MCF 10A (cell line): ENCODE results near the gene FCRL4. TPM values are rescaled to one million over a fixed set of nuclear protein-coding genes. Genes with fewer than 3 reads are reported as not detected.

Experiments
- BruUV-seq: library from RNA; stranded (reverse); fragments of 400-500 nt; replicated peaks from 2 replicates; lab custom pipeline; 2021; lab: Mats Ljungman, UMichigan
- CTCF ChIA-PET: fragments of 300-600 bp; sonication (Branson Sonifier 250); formaldehyde crosslinking; extraction: SDS; loops from one replicate; lab custom pipeline; 2021; ENCODE audit warnings: antibody characterized with exemption, inconsistent platforms; lab: Yijun Ruan, JAX
- POLR2A ChIA-PET: fragments of 300-600, 350-650 bp; sonication (Branson Sonifier 250); formaldehyde crosslinking; extraction: SDS; loops from one replicate; lab custom pipeline; 2020; ENCODE audit warnings: antibody characterized with exemption, inconsistent platforms; lab: Yijun Ruan, JAX
- DNase-seq: peaks from one replicate; pipeline ENCODE4 v3.0.0-alpha.2; 2018; ENCODE audit not compliant: unreplicated experiment
- H3K27ac Mint-ChIP-seq: one replicate; pipeline ENCODE4 v1.8.0; 2022; ENCODE audit warnings: mild to moderate bottlenecking, low read depth, mixed read lengths; ENCODE audit not compliant: unreplicated experiment
- H3K27me3 Mint-ChIP-seq: one replicate; pipeline ENCODE4 v1.8.0; 2022; ENCODE audit warnings: mixed read lengths; ENCODE audit not compliant: insufficient read depth, unreplicated experiment
- H3K36me3 Mint-ChIP-seq: one replicate; pipeline ENCODE4 v1.8.0; 2022; ENCODE audit warnings: mild to moderate bottlenecking, moderate library complexity, mixed read lengths; ENCODE audit not compliant: insufficient read depth, unreplicated experiment
- H3K4me1 Mint-ChIP-seq: one replicate; pipeline ENCODE4 v1.8.0; 2022; ENCODE audit warnings: mixed read lengths; ENCODE audit not compliant: insufficient read depth, unreplicated experiment
- H3K4me3 Mint-ChIP-seq: one replicate; pipeline ENCODE4 v1.8.0; 2022; ENCODE audit warnings: mild to moderate bottlenecking, moderate library complexity, mixed read lengths; ENCODE audit not compliant: unreplicated experiment
- H3K9me3 Mint-ChIP-seq: one replicate; pipeline ENCODE4 v1.8.0; 2022; ENCODE audit warnings: mixed read lengths; ENCODE audit not compliant: unreplicated experiment
- intact Hi-C: fragments of 100-400 bp; cut with micrococcal nuclease; formaldehyde crosslinking; loops from 2 replicates; pipeline ENCODE4 v1.14.1; 2022
- total RNA-seq: library from RNA; stranded (reverse); gene quantifications from 2 replicates; pipeline ENCODE4 v1.2.3, GENCODE V29; 2022
- TF ChIP-seq, protein P1 (sequence below): fragments of 200-600 bp; IDR thresholded peaks from one replicate; pipeline ENCODE4 v1.8.0; 2022; ENCODE audit warnings: antibody characterized with exemption, mild to moderate bottlenecking; ENCODE audit not compliant: unreplicated experiment

Gene FCRL4
- total RNA-seq, 1 experiment from 2014 or later, result not detected

DNA sequence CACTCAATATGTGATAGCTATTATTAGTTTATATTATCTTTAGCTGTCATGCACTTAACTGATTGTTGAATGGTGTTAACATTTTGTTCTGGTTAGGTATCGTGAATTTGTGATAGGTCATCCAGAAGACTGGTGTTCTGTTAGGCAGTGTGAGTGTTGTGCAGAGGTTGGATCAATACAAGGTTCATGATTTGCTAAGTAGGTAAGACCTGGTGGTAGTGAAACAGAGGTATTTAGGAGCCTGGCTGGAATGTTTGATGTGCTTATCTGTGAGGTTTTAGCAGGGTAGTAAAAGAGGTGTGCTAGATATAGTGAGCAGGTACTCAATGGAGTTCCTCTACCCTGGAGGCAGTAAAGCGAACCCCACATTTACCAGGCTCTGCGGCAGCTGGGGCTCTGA lies 20.3 kb upstream of the FCRL4 start:
- Mint-ChIP-seq H3K27ac (no peak overlapping the region), H3K27me3 (peaks cover 25% of the 10 kb centered on the region), H3K36me3 (no peaks in the 10 kb centered on the region), H3K4me3 (no peak overlapping the region), H3K9me3 (no peaks in the 10 kb centered on the region), H3K4me1 (no peaks in the 10 kb centered on the region)
- TF ChIP-seq, protein P1, sequence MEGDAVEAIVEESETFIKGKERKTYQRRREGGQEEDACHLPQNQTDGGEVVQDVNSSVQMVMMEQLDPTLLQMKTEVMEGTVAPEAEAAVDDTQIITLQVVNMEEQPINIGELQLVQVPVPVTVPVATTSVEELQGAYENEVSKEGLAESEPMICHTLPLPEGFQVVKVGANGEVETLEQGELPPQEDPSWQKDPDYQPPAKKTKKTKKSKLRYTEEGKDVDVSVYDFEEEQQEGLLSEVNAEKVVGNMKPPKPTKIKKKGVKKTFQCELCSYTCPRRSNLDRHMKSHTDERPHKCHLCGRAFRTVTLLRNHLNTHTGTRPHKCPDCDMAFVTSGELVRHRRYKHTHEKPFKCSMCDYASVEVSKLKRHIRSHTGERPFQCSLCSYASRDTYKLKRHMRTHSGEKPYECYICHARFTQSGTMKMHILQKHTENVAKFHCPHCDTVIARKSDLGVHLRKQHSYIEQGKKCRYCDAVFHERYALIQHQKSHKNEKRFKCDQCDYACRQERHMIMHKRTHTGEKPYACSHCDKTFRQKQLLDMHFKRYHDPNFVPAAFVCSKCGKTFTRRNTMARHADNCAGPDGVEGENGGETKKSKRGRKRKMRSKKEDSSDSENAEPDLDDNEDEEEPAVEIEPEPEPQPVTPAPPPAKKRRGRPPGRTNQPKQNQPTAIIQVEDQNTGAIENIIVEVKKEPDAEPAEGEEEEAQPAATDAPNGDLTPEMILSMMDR, result no peak
- ChIA-PET POLR2A (no interaction called here), CTCF (no interaction called here)
- no TSS peak for BruUV-seq
- intact Hi-C loops, result no loop called here
- DNase-seq, result no peak

DNA sequence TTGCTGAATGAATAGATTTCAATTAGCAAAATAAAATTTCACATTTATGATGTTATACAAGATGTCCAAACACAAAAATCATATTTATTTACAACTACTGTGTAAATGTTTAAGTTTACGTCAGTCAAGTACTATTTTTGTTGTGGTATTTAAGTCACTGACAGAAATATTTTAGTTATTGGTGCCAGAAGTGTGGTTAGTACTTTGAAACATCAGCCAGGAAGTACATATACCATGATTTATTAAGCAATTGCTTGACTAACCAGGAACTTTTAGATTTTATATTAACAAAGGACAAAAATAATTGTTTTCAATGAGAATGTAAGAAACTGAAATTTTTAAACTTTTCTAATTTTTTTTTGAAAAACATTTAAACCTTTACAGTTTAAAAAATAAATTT lies 2.4 kb upstream of the FCRL4 start:
- no peak for DNase-seq
- H3K36me3 Mint-ChIP-seq, result no peaks in the 10 kb centered on the region
- H3K9me3 Mint-ChIP-seq, result no peaks in the 10 kb centered on the region
- no TSS peak for BruUV-seq
- H3K4me3 Mint-ChIP-seq, result no peak overlapping the region
- TF ChIP-seq, protein P1, result no peak
- no peaks in the 10 kb centered on the region for H3K4me1 Mint-ChIP-seq
- H3K27me3 Mint-ChIP-seq, result peaks cover 68% of the 10 kb centered on the region
- no peak overlapping the region for H3K27ac Mint-ChIP-seq
- intact Hi-C loops, result no loop called here
- POLR2A ChIA-PET, result interaction anchor here (0.7 kb wide), 1 partner anchor 60 kb away, joined by 3 read pairs; no protein-coding TSS in a partner anchor
- CTCF ChIA-PET, result interaction anchor here (0.8 to 3.9 kb wide), 4 partner anchors 12 to 521 kb away, joined by 3 to 23 read pairs (median 10); no protein-coding TSS in a partner anchor

DNA sequence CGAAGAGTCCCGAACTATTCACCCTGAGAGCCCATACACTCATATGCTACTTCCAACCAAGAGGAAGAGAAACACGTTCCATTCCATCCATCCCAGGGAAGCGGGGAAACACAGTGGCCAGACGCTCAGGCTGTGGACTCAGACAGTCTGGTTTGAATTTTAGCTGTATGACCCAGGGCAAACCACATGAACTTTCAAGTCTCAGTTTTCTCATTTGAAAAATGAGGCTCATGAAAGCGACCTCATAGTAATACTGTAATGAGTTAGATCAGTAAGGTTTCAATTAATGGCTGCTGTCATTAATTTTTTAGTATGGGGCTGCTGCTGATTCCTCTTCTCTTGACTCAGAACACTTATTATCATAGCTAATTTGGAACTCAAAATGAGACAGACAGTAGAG lies 1.5 kb downstream of the FCRL4 start:
- no peak overlapping the region for H3K27ac Mint-ChIP-seq
- TF ChIP-seq, protein P1, result no peak
- peaks cover 56% of the 10 kb centered on the region for H3K27me3 Mint-ChIP-seq
- CTCF ChIA-PET, result interaction anchor here (0.6 to 4.5 kb wide), 5 partner anchors 11 to 524 kb away, joined by 3 to 49 read pairs (median 3); no protein-coding TSS in a partner anchor
- H3K36me3 Mint-ChIP-seq, result no peaks in the 10 kb centered on the region
- BruUV-seq, result no TSS peak
- no peak overlapping the region for H3K4me3 Mint-ChIP-seq
- intact Hi-C loops, result no loop called here
- no peaks in the 10 kb centered on the region for H3K9me3 Mint-ChIP-seq
- no peak for DNase-seq
- H3K4me1 Mint-ChIP-seq, result no peaks in the 10 kb centered on the region
- POLR2A ChIA-PET, result no interaction called here

DNA sequence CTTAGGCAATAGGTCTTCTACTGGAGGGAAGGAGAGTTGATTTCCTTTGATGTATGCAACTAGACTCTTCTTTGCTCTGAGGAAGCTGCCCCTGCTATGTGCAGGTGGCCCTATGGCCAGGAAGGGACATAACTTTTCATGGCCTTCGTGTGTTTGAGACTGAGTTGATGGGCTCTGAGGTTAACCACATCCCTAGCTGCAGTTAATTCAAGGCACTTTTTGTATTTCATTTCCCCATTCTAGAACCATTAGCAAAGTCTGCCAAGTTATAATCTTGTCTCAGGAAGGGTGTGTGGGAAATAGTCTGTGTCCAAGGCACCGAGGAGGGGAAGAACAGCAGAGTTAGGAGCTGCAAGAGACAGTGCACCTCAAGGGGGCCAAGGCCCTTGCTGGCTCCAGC lies 2.5 kb downstream of the FCRL4 start:
- ChIA-PET POLR2A (no interaction called here), CTCF (interaction anchor here (0.6 to 4.5 kb wide), 6 partner anchors 16 to 526 kb away, joined by 3 to 49 read pairs (median 4); no protein-coding TSS in a partner anchor)
- H3K9me3 Mint-ChIP-seq, result no peaks in the 10 kb centered on the region
- BruUV-seq, result no TSS peak
- H3K4me1 Mint-ChIP-seq, result no peaks in the 10 kb centered on the region
- H3K27ac Mint-ChIP-seq, result no peak overlapping the region
- H3K36me3 Mint-ChIP-seq, result no peaks in the 10 kb centered on the region
- intact Hi-C loops, result no loop called here
- peaks cover 56% of the 10 kb centered on the region for H3K27me3 Mint-ChIP-seq
- no peak for DNase-seq
- no peak overlapping the region for H3K4me3 Mint-ChIP-seq
- TF ChIP-seq, protein P1, result no peak
